ENCODE data around the gene TAS2R14. TPM values are rescaled to one million over a fixed set of nuclear protein-coding genes. Genes with fewer than 3 reads are reported as not detected.

TAS2R14 gene
- total RNA-seq, 4 donors from 2014 or later, result 0.27 to 3.0 (median 0.29) TPM; not detected in 1

DNA sequence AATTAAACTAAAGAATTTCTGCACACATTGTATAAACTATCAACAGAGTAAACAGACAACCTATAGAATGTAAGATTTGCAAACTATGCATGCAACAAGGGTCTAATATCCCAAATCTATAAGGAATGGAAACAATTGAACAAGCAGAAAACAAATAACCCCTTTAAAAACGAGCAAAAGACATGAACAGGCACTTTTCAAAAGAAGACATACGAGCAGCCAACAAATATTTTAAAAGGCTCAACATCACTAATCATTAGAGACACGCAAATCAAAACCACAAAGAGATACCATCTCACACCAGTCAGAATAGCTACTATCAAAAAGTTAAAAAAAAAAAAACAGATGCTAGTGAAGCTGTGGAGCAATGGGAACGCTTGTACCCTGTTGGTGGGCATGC lies 34.4 kb downstream of the TAS2R14 start:
- ATAC-seq (no peak), DNase-seq (no peak)
- intact Hi-C loops (cut with DNase I; ENCODE audit: low total_unique reads) (no loop called here), in situ Hi-C loops (cut with MboI; ENCODE audit: low sequenced_read_pairs in 4 of 4) (no loop called here)
- no peaks in the 10 kb centered on the region for H3K27me3 ChIP-seq
- no peaks in the 10 kb centered on the region for H3K4me1 ChIP-seq
- no peak overlapping the region for H3K27ac ChIP-seq
- H3K9me3 ChIP-seq, result peaks cover 0 to 7% (median 0%) of the 10 kb centered on the region in 3 donors
- no peaks in the 10 kb centered on the region for H3K36me3 ChIP-seq
- TF ChIP-seq POLR2A (IDR thresholded peaks at IDR 0.05), result no peak
- TF ChIP-seq, protein P1, sequence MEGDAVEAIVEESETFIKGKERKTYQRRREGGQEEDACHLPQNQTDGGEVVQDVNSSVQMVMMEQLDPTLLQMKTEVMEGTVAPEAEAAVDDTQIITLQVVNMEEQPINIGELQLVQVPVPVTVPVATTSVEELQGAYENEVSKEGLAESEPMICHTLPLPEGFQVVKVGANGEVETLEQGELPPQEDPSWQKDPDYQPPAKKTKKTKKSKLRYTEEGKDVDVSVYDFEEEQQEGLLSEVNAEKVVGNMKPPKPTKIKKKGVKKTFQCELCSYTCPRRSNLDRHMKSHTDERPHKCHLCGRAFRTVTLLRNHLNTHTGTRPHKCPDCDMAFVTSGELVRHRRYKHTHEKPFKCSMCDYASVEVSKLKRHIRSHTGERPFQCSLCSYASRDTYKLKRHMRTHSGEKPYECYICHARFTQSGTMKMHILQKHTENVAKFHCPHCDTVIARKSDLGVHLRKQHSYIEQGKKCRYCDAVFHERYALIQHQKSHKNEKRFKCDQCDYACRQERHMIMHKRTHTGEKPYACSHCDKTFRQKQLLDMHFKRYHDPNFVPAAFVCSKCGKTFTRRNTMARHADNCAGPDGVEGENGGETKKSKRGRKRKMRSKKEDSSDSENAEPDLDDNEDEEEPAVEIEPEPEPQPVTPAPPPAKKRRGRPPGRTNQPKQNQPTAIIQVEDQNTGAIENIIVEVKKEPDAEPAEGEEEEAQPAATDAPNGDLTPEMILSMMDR (IDR thresholded peaks at IDR 0.05 in 4 of 5, conservative IDR thresholded peaks at IDR 0.05 in 1 of 5), result no peak
- no peak overlapping the region for H3K4me3 ChIP-seq

DNA sequence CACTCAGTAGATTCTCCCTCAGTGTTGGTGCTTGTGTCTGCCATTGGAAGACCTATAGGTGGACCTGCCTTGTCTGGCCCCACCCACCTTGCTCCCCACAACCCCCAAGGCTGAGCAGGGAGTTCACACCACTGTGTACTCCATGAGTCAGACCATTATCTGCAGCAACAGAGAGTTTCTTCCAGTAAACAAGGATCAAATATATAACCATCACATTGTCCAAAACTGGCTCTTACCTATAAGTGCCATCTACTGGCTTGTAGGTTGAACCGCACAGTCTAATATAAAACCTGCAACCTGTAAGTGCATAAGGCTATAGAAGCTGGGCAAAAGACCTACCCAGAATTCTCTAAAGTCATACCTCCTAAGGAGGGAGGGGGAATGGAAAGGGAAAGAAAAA lies 37.6 kb downstream of the TAS2R14 start:
- TF ChIP-seq, protein P1 (IDR thresholded peaks at IDR 0.05 in 4 of 5, conservative IDR thresholded peaks at IDR 0.05 in 1 of 5), result no peak
- no peak for TF ChIP-seq POLR2A (IDR thresholded peaks at IDR 0.05)
- in situ Hi-C loops (cut with MboI; ENCODE audit: low sequenced_read_pairs in 4 of 4), result no loop called here
- peaks cover 0 to 7% (median 0%) of the 10 kb centered on the region in 3 donors for H3K9me3 ChIP-seq

DNA sequence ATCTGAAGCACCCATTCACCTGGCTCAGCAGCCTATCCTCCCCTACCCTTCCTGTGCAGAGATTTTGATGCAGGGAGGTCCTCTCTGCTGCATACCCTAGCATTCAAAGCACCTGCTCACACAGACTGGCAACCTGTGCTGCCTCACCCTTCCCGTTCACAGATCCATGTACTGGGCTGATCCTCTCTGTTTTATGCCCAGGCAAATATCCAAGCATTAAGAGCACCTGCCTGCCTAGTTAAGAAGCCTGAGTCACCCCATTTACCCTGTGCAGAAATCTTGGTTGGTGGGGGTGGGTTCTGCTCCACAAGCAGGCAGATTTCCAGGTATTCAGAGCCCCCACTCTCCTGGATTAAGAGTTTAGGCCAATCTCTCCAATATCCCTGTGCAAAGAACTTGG lies 38.1 kb downstream of the TAS2R14 start:
- H3K4me1 ChIP-seq, result no peaks in the 10 kb centered on the region
- TF ChIP-seq, protein P1 (IDR thresholded peaks at IDR 0.05 in 4 of 5, conservative IDR thresholded peaks at IDR 0.05 in 1 of 5), result no peak
- peaks cover 0 to 7% (median 0%) of the 10 kb centered on the region in 3 donors for H3K9me3 ChIP-seq
- no peak overlapping the region for H3K27ac ChIP-seq
- intact Hi-C loops (cut with DNase I; ENCODE audit: low total_unique reads), result no loop called here
- in situ Hi-C loops (cut with MboI; ENCODE audit: low sequenced_read_pairs in 4 of 4), result no loop called here
- H3K36me3 ChIP-seq, result no peaks in the 10 kb centered on the region
- no peak overlapping the region for H3K4me3 ChIP-seq
- no peak for DNase-seq
- no peaks in the 10 kb centered on the region for H3K27me3 ChIP-seq
- no peak for ATAC-seq

More for the DNA sequence above, 37.6 kb downstream of the TAS2R14 start:
- ATAC-seq (no peak), DNase-seq (no peak)
- no peaks in the 10 kb centered on the region for H3K36me3 ChIP-seq
- intact Hi-C loops (cut with DNase I; ENCODE audit: low total_unique reads), result no loop called here
- H3K4me1 ChIP-seq, result no peaks in the 10 kb centered on the region
- H3K27ac ChIP-seq, result no peak overlapping the region
- H3K27me3 ChIP-seq, result no peaks in the 10 kb centered on the region
- H3K4me3 ChIP-seq, result no peak overlapping the region

DNA sequence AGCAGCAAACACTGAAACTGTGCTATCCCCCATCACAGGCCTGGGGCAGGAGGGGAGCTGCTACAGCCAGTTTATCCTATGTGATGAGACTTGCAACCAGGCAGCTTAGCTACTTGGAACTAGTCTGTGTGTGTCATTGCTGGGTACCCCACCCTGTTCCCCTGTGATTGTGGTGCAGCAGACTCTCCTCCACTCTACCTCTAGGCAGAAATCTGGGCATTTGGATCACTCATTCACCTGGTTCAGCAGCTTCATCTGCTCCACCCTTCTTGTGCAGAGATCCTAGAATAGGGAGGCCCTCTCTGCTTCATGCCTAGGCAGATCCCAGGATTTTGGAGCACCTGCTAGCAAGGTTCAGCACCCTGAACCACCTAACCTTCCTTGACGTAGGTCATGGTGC lies 38.5 kb downstream of the TAS2R14 start:
- DNase-seq (no peak), ATAC-seq (no peak)
- H3K9me3 ChIP-seq, result peaks cover 0 to 7% (median 0%) of the 10 kb centered on the region in 3 donors

More for the DNA sequence above, 38.5 kb downstream of the TAS2R14 start:
- no peaks in the 10 kb centered on the region for H3K36me3 ChIP-seq
- no peak for TF ChIP-seq POLR2A (IDR thresholded peaks at IDR 0.05)
- TF ChIP-seq, protein P1 (IDR thresholded peaks at IDR 0.05 in 4 of 5, conservative IDR thresholded peaks at IDR 0.05 in 1 of 5), result no peak
- H3K4me1 ChIP-seq, result no peaks in the 10 kb centered on the region
- H3K27me3 ChIP-seq, result no peaks in the 10 kb centered on the region
- no peak overlapping the region for H3K27ac ChIP-seq
- no peak overlapping the region for H3K4me3 ChIP-seq
- intact Hi-C loops (cut with DNase I; ENCODE audit: low total_unique reads) (no loop called here), in situ Hi-C loops (cut with MboI; ENCODE audit: low sequenced_read_pairs in 4 of 4) (no loop called here)
